Stimulated activated CD8-positive, alpha-beta memory T cell treated with anti-CD3 and anti-CD28 coated beads, Interleukin-4, amount 100 ng/mL, for 24 hours (primary cell): Measurements from ENCODE around the gene DBI.
A peak's percentile ranks its signal among the peaks of the same experiment; 100 is the strongest.

ENCODE experiments used
- DNase-seq: peaks from one replicate; pipeline ENCODE4 v3.0.0-alpha.2; 2020; ENCODE audit warnings: low read depth

DBI gene

DNA sequence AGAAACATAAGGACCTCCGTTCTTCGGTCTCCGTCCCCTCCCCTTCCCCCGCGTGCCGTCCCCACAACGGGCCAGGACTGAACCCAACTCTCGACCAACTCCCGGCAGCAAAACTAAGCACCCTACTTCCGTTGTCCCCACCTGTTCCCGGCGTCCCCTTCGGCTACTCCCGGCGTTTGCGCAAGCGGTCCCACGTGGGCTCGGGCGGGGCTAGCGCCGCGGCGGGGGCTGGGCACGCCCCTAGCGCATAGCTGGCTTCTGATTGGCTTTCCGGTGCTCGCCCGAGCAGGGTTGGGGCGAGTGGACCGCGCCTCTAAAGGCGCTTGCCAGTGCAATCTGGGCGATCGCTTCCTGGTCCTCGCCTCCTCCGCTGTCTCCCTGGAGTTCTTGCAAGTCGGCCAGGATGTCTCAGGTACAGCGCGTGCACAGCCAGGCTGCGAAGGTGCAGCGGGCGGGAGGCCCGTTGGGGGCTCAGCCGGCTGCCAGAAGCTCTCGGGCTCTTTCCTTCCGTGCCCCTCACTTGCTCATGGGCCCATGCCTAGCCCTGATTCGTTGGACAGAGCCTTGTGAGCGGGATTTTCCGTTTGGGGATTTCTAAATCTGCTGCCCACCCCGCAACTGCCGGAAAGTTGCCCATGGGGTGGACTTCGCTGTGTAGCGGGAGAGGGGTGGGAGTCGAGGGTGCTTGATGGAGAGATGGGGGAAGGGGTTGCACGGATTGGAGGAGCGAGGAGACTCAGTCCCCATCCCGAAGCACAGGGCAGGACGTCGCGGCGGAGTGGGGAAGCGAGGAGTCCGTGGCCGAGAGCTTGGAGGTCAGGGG, at the start of gene DBI, which contains the start of gene C2orf76:
TSS of gene DBI (plus strand) at position 329 of the 823 bp plus-strand sequence. CDS start at position 404, 75 bp downstream.
TSS of gene C2orf76 (minus strand) at position 186 of the 823 bp plus-strand sequence. CDS start 26,875 bp downstream, outside the sequence.
- DNase-seq: peak; percentile 88

DNA sequence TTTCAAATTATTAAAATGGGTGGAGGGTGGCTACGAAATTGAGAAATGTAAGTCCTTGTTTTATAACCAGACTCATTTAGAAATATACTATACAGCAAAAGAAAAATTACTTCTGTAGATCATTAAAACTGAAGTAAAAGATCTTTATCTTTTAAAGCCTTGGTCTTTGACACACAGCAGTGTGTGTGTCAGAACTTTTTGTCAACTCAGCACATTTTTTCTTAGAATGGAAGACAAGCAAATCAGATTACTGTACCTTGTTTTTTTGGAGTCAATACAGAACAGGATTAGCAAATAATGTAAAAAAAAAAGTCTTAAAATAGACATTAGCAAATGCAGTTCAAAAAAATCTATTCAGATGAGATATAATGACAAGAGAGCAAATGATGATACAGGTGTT, 49.2 kb upstream of the DBI start:
- no peak for DNase-seq

DNA sequence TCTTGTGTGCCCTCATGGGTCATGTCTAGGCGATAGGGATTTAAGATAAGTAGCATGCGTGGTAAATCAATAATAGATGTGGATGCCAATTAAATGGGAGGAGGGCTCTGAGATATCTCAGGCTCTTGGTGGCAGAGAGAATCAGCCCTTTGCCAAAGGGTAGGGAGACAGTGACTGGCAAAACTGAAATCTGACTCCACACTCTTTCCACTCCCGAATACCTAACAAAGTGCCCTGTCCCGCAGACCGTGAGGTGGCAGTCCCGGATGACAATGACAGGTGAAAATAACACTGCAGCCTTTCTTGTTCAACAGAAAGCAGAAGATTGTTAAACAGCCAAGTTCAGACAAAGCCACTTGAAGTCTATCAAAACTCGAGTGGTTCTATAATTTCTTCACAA, 47.2 kb upstream of the DBI start:
- no peak for DNase-seq

DNA sequence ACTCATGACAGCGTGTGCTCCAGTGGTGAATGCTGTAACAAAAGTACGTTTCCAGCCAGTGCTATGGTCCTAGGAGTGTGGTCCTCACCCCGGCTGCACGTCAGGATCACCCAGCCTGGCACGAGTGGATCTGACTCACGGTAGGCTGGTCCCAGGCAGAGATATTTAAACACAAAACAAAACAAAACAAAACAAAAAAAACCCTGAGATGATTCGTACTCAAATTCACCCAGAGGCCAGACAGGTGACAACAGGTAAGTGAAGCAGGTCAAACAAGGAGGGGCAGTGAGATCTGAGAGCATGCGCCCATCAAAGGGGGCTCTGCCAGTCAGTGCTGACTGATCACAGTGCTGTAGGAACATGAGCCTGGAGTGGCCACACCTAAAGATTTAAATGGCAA, 43.3 kb upstream of the DBI start:
- no peak for DNase-seq

DNA sequence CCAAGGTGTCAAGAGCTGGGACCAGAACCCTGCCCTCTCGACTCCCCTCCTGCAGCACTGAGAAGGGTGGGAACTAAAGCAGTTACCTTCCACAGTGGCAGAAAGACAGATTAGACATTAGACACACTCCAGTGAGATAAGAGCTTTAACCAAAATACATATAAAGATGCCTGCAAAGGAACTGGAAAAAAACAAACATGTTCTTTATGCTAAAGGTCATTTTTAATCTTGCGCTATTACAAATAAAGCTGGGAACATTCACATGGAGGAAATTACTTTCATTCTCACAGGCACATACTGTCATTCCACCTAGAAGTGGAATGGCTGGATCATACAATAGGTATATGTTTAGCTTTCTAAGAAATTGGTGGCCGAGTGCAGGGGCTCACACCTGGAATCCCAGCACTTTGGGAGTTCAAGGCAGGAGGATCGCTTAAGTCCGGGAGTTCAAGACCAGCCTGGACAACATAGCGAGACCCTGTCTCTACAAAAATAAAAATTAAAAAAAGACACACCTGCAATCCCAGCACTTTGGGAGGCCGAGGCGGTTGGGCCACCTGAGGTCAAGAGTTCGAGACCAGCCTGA, 42.0 kb upstream of the DBI start:
- DNase-seq: no peak

DNA sequence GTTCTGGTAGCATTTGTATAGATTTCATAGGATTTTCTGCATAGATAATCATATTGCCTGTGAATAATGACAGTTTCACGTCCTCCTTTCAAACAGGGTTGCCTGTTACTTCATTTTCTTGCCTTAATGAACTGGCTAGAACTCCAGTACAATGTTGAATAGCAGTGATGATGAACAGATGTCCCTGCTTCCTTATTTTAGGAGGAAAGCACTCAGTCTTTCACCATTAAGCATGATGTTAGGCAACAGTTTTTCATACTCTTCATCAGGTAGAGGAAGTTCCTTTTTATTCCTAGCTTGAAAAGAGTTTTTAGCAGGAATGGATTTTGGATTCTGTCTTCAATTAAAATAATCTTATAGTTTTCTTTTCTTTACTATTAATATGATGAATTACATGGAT, 39.8 kb upstream of the DBI start:
- no peak for DNase-seq

DNA sequence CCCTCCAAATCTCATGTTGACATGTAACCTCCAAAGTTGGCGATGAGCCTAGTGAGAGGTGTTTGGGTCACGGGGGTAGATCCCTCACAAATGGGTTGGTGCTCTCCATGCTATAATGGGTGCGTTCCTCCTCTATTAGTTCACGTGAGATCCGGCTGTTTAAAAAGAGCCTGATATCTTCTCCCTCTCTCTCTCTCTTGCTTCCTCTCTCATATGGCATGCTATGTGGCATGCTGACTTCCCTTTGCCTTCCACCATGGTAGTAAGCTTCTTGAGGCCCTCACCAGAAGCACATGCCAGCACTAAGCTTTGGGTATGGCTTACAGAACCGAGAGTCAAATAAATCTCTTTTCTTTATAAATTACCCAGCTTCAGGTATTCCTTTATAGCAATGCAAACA, 39.3 kb upstream of the DBI start:
- DNase-seq: no peak

DNA sequence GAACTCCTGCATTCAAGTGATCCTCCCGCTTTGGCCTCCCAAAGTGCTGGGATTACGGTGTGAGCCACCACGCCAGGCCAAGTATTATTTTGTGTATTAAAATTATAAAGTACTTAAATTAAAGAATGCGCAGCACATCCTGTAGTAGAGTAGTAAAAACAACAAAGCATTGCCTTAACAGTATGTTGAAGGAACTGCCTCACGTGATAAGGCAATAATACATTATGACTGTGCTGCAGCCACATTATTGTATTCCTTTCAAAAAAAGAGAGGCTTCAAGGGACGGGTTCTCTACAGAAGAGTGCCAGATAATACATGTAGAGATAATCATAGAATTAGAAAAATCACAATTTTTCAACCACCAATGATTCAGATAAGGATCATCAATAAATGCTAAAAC, 33.8 kb upstream of the DBI start:
- DNase-seq: no peak

DNA sequence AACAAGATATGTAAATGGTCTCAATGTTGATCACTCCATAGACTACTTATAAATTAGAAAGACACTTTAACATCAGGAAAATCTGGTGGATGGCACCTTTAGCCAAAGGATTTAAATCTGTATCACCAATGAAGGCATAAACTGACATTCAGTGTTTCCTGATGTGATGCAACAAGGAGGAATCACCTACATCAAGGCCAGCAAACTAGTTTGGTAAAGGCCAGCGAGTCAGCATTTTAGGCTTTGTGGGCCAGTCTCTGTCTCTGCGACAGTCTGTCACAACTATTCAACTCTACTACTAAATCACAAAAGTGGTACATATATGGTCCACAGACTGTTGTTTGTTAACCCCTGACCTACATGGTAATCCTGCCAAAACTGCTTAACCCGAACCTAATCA, 33.4 kb upstream of the DBI start:
- DNase-seq: no peak

DNA sequence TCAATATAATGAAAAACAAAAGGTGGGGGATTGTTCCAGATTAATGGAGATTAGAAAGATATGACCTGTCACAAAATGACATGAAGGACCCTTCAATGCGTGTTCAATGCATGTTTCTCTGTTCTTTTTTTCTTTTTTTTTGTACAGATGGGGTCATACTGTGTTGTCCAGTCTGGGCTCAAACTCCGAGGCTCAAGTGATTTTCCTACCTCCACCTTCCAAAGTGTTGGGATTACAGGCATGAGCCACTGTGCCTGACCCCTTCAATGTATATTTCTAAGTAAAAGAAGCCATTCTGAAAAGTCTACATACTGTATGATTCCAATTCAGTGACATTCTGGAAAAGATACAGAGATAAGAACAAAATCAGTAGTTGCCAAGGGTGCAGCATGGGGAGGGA, 32.9 kb upstream of the DBI start:
- no peak for DNase-seq

DNA sequence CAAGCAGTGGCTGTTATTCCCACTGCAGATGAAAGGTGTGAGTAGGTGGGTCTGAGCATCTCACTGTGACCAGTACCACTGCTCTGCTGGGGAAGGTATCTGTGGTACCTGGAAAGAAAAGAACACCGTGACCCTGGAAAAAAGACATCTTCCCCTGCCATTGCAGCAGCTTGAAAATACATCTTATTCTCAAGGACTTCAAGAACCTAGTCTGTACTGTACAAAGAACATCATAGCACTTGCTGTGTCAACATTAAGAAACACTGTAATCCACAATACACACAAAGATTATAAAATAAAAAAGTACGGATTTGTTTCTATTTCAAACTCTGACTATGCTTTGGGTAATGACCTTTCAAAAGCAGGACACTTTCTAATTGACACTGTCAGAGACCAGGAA, 29.0 kb upstream of the DBI start:
- no peak for DNase-seq

DNA sequence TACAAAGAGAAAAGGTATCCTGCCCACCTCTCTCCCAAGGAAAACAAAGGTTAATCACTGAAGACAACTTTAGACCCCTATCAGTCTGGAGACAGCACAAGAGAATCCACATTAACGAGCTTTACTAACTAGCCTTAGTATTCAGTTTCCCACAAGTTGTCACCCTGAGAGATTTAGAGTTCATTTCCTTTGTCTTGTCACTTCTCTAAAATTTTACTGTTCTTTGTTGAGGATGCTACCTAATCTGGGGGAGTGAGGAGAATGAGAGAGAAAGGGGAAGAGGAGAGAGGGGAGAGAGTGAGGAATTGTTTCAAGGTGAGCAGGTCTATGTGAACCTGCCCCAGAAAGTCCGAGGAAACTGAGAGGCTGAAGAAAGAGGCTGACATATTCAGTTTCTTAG, 28.5 kb upstream of the DBI start:
- DNase-seq: no peak

DNA sequence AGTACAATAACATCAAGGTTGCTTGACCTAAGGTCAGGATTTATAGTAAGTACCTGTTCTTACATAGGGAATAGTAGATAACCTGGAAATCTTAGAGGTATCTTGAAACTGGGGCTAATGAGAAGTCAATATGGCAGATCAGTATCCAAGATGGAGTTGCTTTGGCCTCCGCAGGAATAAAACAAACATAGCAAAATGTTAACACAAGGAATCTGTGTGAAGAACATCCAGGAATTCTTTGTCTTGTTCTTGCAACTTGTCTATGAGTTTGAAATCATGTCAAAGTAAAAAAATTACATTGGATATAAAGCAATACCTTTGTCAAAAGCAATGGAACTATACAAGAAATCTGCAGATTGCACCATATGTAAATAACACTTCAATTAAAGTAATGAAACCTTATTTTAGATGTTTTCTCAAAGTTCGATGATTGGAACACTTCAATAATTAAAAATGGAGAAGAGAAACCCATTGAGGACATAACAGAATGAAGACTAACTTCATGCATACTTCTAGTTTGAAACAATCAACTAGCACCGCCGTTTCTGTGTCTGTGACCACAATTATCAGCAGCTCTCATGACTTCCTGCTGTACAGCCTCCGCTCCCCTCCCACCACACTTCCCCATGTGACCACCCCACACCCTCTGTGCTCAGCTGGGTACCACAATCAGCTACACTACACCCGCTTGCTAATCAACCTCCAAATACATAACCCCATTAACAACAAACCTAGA, 27.8 kb upstream of the DBI start:
- DNase-seq: peak; percentile 18

DNA sequence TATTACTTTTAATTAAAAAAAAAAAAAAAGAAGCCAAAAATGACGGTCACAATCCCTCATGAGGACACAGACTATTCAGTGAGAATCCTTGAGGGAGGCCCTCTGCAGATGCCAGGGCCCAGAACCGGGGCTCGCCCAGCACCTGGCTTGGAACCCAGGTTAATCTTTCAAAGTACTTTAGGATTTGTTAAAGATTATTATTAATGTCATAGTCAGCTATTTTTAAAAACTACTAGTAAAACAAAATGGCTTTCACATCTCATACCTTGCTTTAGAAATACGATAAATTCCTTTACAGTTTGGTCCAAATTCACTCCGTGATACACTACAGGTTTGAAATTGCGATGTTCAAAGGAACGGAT, 27.2 kb upstream of the DBI start:
- DNase-seq: no peak

DNA sequence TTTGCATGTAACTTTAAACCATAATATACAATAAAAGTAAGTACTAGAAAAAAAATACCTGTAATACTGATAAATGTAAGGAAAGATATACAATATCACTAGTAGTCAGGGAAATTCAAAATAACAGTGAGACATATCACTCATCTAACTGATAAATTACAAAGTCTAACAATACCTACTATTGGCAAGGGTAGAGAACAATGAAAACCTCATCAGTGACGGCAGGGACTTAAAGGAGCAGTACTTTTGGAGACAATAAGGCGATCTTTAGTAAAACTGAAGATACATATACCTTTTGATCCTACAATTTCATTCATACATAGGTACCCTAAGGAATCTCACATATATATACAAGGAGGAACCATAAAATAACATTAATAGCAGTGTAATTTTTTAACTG, 25.1 kb upstream of the DBI start:
- DNase-seq: no peak

DNA sequence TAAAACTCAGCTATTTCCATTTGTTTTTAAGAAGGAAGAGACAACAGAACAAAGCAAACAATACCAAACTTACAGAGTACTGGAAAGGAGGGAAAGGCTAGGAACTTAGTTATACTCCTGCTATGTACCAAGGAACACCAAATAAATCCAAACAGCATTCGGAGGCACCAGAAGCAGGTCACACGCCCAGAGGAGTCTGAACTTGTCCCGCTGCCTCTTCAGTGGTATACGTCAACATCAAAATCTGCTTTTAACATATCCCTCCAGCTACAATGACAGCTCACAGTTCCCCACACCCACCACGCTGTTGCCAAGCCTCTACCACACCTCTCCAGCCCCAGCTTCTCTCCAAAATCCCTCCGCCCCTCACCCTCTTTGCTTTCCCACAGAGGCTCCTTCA, 17.5 kb upstream of the DBI start:
- DNase-seq: no peak

DNA sequence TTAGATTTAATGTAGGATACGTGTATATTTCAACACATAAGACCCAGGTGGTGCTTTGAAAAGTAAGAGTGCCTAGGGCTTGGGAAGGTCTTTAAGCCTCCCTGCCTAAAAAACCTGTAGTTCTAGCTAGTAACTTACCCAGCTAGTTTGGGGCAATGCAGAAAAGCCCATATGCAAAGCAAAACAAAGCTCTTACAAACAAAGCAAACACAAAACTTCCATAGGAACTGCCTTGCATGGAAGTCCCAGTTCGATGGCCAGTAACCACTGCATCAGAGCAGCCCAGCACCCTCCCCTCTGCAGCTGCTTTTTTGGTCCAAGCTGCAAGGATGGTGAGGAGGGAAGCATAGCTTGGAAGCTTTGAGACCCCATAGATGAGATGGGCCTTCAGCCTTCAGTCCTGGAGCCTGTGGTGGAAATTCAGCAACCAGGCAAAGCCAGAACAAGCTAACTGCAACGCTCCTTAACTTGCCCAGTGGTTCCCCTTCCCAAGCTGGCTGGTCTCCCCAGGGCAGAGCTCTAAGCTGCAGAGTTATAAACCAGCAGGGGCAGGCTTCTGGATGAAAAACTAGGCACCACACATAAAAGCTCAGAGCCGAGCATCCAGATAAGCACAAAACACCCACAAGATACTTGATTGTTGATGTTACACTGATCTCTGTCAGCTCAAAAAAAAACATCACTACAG, 16.3 kb upstream of the DBI start:
- no peak for DNase-seq

DNA sequence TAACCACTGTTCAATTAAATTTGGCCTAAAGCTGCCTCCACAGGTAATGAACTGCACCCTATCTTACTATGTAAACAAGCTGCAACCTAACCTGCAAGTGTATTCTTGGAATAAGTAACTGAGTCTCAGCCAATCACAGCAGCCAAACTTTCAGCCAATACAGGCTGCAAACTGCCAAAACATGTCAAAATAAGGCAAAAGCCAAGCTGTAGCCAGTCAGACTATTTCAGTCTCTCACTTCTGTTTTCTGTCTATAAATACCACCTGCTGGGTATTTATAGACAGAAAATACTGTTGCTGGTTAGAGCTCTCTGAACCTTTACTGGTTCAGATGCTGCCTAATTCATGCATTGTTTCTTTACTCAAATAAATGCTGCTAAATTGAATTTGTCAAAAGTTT, 14.4 kb upstream of the DBI start:
- no peak for DNase-seq

DNA sequence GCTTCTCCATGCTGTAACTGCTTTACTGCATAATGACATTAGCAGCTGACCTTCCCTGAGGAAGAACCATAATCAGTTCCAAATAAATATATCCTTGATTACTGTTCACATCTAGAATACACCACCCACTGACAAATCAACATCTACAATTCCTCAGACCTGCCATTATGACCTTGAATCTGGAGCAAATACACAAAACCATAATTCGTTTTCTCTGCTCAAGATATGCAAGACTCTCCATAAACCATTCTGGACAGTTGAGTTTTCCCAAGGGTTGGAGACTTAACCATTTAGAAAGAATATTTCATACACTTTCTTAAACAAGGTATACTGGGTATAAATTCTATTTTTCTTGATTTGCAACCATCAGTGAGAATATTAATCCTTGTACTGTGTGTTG, 11.9 kb upstream of the DBI start:
- DNase-seq: no peak

DNA sequence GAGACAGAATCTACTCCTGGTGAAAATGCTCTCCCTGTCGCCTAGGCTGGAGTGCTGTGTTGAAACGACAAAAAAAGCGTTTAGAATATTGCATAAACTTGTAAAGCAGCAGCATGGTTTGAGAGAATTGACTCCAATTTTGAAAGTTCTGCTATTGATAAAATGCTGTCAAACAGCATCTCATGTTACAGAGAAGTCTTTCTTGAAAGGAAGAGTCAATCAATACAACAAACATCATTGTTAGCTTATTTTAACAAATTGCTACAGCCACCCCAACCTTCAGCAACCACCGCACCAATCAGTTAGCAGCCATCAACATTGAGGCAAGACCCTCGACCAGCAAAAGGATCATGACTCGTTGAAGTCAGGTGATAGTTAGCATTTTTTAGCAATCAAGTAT, 7.0 kb upstream of the DBI start:
- DNase-seq: no peak

DNA sequence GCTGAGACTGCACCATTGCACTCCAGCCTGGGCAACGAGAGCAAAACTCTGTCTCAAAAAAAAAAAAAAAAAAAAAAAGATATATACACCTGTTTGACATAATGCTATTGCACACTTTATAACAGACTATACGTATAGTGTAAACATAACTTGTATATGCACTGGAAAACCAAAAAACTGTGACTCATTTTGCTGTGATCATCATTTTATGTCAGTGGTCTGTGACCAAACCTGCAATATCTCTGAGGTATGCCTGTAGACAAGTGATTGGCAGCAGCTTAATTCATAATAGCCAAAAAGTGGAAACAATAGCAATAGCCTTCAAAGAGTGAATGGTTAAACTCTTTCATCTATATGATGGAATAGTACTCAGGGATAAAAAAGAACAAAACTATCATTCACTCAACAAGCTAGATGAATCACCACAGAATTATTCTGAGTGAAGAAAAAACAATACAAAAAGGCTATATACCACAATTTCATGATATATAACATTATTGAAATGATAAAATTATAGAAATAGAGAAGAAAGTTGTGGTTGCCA, 6.3 kb upstream of the DBI start:
- no peak for DNase-seq

DNA sequence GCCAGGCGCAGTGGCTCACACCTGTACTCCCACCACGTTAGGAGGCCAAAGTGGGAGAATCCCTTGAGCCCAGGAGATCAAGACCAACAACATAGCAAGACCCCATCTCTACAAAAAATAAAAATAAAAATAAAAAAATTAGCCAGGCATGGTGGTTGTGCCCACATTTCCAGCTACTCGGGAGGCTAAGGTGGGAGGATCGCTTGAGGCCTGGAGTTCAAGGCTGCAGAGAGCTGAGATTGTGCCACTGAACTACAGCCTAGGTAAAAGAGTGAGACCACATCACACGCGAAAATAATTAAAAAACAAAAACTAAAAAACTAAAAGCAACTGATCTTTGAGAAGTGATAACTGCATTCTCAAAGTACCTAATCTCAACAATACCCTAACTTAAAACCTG, 2.0 kb upstream of the DBI start:
- no peak for DNase-seq
